ENCODE measurements around the gene PRG2.

DNA sequence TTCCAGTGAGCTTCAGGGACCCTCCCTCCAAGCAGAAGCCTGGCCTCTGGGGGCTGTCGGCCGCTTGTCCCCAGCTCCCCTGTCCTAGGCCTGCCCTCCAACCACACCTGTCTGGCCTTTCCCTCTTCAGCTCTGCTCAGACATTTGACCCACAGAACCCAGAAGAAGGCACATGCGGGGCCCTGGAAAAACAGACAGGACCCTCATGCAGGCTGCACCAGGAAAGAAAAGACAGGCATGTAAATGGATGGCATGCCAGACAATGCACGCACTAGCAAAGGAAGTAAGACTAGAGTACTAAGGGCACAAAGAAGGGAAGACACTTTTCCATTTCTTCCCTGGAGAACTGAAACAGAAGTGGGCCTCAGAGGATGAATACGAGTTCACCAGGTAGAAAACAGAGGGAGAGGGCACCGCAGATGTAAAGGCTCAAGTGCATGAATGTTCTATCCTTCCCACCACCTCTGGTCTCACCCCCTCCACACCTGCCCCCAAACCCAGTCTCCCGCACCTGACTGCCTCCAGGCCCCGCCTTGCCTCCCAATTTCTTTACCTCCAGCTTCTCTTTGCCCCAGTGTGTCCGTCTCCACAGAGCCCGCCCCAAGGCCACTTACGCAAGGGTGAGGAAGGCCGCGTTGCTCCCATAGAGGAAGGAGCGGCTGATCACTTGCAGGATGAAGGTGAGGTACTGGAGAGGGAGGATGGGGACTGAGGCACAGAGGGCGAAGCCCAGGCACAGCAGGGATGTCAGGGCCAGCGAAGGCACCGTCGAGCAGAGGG lies 19.1 kb upstream of the PRG2 start:
- TF ChIP-seq, protein P1, sequence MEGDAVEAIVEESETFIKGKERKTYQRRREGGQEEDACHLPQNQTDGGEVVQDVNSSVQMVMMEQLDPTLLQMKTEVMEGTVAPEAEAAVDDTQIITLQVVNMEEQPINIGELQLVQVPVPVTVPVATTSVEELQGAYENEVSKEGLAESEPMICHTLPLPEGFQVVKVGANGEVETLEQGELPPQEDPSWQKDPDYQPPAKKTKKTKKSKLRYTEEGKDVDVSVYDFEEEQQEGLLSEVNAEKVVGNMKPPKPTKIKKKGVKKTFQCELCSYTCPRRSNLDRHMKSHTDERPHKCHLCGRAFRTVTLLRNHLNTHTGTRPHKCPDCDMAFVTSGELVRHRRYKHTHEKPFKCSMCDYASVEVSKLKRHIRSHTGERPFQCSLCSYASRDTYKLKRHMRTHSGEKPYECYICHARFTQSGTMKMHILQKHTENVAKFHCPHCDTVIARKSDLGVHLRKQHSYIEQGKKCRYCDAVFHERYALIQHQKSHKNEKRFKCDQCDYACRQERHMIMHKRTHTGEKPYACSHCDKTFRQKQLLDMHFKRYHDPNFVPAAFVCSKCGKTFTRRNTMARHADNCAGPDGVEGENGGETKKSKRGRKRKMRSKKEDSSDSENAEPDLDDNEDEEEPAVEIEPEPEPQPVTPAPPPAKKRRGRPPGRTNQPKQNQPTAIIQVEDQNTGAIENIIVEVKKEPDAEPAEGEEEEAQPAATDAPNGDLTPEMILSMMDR (conservative IDR thresholded peaks at IDR 0.05), result no peak
- TF ChIP-seq ZFX (IDR thresholded peaks at IDR 0.05), result no peak

All from C4-2B (cell line).